GM12864 (cell line): ENCODE data around the gene HOXA3.

ENCODE experiments used
- DNase-seq: peaks from one replicate; pipeline ENCODE4 v3.0.0-alpha.2; 2011; ENCODE audit warnings: low read depth
- H3K4me3 ChIP-seq: 2 replicates; pipeline ENCODE4 v1.5.1; 2011; ENCODE audit warnings: mild to moderate bottlenecking, low read depth, low read length, control low read depth
- CTCF ChIP-seq: IDR thresholded peaks from 2 replicates; pipeline ENCODE4 v1.5.1; 2011; ENCODE audit warnings: low read depth, mild to moderate bottlenecking, moderate library complexity, low read length, control low read depth, inconsistent platforms; ENCODE audit errors: missing control alignments

HOXA3 gene

GRCh38 chr7:27179503-27180430, 27.4 kb upstream of the HOXA3 start:
- TF ChIP-seq CTCF, result peak; percentile 64
- DNase-seq, result no peak
- H3K4me3 ChIP-seq, result no peak overlapping the region

GRCh38 chr7:27179030-27179429, 26.6 kb upstream of the HOXA3 start:
- DNase-seq, result no peak
- no peak for TF ChIP-seq CTCF
- H3K4me3 ChIP-seq, result no peak overlapping the region

GRCh38 chr7:27178366-27178765, 26.0 kb upstream of the HOXA3 start:
- DNase-seq, result no peak
- TF ChIP-seq CTCF, result no peak
- H3K4me3 ChIP-seq, result no peak overlapping the region

- no peak for TF ChIP-seq CTCF
- no peak for DNase-seq
- no peak overlapping the region for H3K4me3 ChIP-seq
Measured at GRCh38 chr7:27177795-27178320, 25.5 kb upstream of the HOXA3 start.

- no peak for TF ChIP-seq CTCF
- no peak overlapping the region for H3K4me3 ChIP-seq
- DNase-seq, result no peak
Measured at GRCh38 chr7:27176962-27177794, 24.8 kb upstream of the HOXA3 start.

- no peak overlapping the region for H3K4me3 ChIP-seq
- no peak for TF ChIP-seq CTCF
- DNase-seq, result no peak
Measured at GRCh38 chr7:27176524-27176845, 24.1 kb upstream of the HOXA3 start.
